ENCODE measurements around the gene SYT13.

Gene SYT13

DNA sequence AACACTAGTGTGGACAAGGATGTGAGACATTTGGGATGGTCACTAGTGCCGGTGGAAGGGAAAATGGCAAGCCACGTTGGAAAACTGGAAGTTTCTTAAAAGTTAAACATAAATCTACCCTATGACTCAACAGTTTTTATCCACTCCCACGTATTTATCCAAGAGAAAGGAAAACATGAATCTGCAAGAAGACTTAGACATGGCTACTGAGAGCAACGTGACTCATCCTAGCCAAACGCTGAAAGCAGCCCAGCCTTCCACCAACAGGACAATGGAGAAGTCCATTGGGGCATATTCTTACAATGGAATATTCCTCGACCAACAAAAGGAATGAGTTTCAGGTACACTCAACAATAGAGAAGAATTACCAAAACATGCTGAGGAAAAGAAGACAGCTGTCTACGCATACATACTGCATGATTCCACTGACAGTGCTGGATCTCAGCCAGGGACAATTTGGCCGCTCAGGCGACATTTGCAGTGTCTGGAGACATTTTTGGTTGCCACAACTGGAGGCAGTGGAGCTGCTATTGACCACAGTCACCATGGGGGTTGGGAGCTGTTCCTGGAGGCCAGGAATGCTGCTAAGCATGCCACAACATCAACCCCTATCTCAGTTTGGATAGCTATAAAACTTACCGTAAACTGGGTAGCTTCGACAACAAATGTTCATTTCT lies 21.2 kb downstream of the SYT13 start:
- H4K20me1 ChIP-seq (ENCODE audit: insufficient read depth, low read length) = no peaks in the 10 kb centered on the region
- ATAC-seq (ENCODE audit: insufficient read depth, low read depth) (no peak), DNase-seq (no peak)
- H3K4me3 ChIP-seq (ENCODE audit: low read depth in 1 of 2, low read length in 2 of 2) = no peak overlapping the region
- no peaks in the 10 kb centered on the region for H3K4me1 ChIP-seq (ENCODE audit: insufficient read depth, low read length)
- no peak overlapping the region for H2AFZ ChIP-seq (ENCODE audit: low read depth, low read length)
- H3K36me3 ChIP-seq (ENCODE audit: insufficient read depth, low read length) = no peaks in the 10 kb centered on the region
- H3K79me2 ChIP-seq (ENCODE audit: insufficient read depth, low read length) = no peaks in the 10 kb centered on the region
- H3K27me3 ChIP-seq (ENCODE audit: insufficient read depth, low read length, poor library complexity) = peaks cover 12% of the 10 kb centered on the region
- TF ChIP-seq EZH2 (IDR thresholded peaks at IDR 0.05; ENCODE audit: borderline replicate concordance, low read depth, low read length, severe bottlenecking) = no peak
- TF ChIP-seq, protein P1, sequence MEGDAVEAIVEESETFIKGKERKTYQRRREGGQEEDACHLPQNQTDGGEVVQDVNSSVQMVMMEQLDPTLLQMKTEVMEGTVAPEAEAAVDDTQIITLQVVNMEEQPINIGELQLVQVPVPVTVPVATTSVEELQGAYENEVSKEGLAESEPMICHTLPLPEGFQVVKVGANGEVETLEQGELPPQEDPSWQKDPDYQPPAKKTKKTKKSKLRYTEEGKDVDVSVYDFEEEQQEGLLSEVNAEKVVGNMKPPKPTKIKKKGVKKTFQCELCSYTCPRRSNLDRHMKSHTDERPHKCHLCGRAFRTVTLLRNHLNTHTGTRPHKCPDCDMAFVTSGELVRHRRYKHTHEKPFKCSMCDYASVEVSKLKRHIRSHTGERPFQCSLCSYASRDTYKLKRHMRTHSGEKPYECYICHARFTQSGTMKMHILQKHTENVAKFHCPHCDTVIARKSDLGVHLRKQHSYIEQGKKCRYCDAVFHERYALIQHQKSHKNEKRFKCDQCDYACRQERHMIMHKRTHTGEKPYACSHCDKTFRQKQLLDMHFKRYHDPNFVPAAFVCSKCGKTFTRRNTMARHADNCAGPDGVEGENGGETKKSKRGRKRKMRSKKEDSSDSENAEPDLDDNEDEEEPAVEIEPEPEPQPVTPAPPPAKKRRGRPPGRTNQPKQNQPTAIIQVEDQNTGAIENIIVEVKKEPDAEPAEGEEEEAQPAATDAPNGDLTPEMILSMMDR (IDR thresholded peaks at IDR 0.05; ENCODE audit: borderline replicate concordance, extremely low read depth, low read length, poor library complexity, severe bottlenecking) = no peak
- H3K27ac ChIP-seq (ENCODE audit: low read length) = no peak overlapping the region
- no peak overlapping the region for H3K4me2 ChIP-seq (ENCODE audit: insufficient read depth, low read length)
- H3K9me3 ChIP-seq (ENCODE audit: insufficient read depth, low read length, severe bottlenecking) = no peaks in the 10 kb centered on the region
- H3K9ac ChIP-seq (ENCODE audit: low read depth, low read length) = no peak overlapping the region

DNA sequence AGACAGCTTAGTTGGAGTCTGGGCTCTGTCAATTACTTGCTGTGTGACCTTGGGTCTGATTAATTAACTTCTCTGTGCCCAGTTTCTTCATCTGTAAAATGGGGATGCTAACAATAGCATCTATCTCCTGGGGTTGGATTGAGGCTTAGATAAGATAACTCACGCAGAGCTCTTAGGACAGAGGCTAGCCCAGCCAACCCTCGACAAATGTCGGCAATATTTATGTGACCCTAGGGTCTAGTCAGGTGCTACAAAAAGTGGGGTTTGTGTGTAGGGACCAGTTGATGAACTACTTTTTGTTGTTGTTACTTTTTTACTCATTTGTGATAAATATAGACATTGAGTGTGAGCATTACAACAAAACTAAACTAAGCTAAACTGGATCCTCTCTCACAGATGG lies 22.4 kb downstream of the SYT13 start:
- no peaks in the 10 kb centered on the region for H3K36me3 ChIP-seq (ENCODE audit: insufficient read depth, low read length)
- H3K4me2 ChIP-seq (ENCODE audit: insufficient read depth, low read length) = no peak overlapping the region
- no peaks in the 10 kb centered on the region for H4K20me1 ChIP-seq (ENCODE audit: insufficient read depth, low read length)
- H3K9ac ChIP-seq (ENCODE audit: low read depth, low read length) = no peak overlapping the region
- DNase-seq (no peak), ATAC-seq (ENCODE audit: insufficient read depth, low read depth) (no peak)
- no peak overlapping the region for H3K4me3 ChIP-seq (ENCODE audit: low read depth in 1 of 2, low read length in 2 of 2)
- H2AFZ ChIP-seq (ENCODE audit: low read depth, low read length) = no peak overlapping the region
- H3K9me3 ChIP-seq (ENCODE audit: insufficient read depth, low read length, severe bottlenecking) = no peaks in the 10 kb centered on the region
- H3K4me1 ChIP-seq (ENCODE audit: insufficient read depth, low read length) = no peaks in the 10 kb centered on the region
- no peak overlapping the region for H3K27ac ChIP-seq (ENCODE audit: low read length)
- H3K79me2 ChIP-seq (ENCODE audit: insufficient read depth, low read length) = no peaks in the 10 kb centered on the region
- H3K27me3 ChIP-seq (ENCODE audit: insufficient read depth, low read length, poor library complexity) = peaks cover 11% of the 10 kb centered on the region
- TF ChIP-seq, protein P1 (IDR thresholded peaks at IDR 0.05; ENCODE audit: borderline replicate concordance, extremely low read depth, low read length, poor library complexity, severe bottlenecking) = no peak
- no peak for TF ChIP-seq EZH2 (IDR thresholded peaks at IDR 0.05; ENCODE audit: borderline replicate concordance, low read depth, low read length, severe bottlenecking)

DNA sequence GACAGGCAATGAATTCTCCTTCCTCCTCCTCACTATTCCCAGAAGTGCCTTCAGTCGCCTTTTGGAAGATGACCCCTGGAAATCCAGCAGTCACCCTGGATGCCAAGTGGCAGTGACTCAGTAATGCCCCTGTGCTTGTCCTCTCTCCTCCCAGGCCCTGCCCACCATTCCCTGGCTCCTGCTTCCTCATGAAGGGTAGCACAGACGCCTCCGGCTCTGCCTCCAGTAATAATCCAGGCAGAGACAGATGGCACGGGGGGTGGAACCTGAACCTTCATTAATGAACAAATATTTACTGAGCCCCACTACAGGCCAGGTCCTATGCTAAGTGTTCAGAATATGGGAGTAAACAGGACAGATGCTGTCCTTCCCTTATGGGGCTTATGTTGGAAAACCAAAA lies 23.2 kb downstream of the SYT13 start:
- ATAC-seq (ENCODE audit: insufficient read depth, low read depth) (no peak), DNase-seq (no peak)
- Histone ChIP-seq H3K4me3 (ENCODE audit: low read depth in 1 of 2, low read length in 2 of 2) (no peak overlapping the region), H3K4me2 (ENCODE audit: insufficient read depth, low read length) (no peak overlapping the region), H3K27ac (ENCODE audit: low read length) (no peak overlapping the region), H3K27me3 (ENCODE audit: insufficient read depth, low read length, poor library complexity) (peaks cover 11% of the 10 kb centered on the region), H4K20me1 (ENCODE audit: insufficient read depth, low read length) (no peaks in the 10 kb centered on the region), H2AFZ (ENCODE audit: low read depth, low read length) (no peak overlapping the region), H3K36me3 (ENCODE audit: insufficient read depth, low read length) (no peaks in the 10 kb centered on the region), H3K9ac (ENCODE audit: low read depth, low read length) (no peak overlapping the region), H3K4me1 (ENCODE audit: insufficient read depth, low read length) (no peaks in the 10 kb centered on the region), H3K79me2 (ENCODE audit: insufficient read depth, low read length) (no peaks in the 10 kb centered on the region), H3K9me3 (ENCODE audit: insufficient read depth, low read length, severe bottlenecking) (no peaks in the 10 kb centered on the region)
- TF ChIP-seq, protein P1 (IDR thresholded peaks at IDR 0.05; ENCODE audit: borderline replicate concordance, extremely low read depth, low read length, poor library complexity, severe bottlenecking) = no peak
- no peak for TF ChIP-seq EZH2 (IDR thresholded peaks at IDR 0.05; ENCODE audit: borderline replicate concordance, low read depth, low read length, severe bottlenecking)

Measured in DND-41 (cell line).